ENCODE measurements around the gene PTP4A1. TPM values are rescaled to one million over a fixed set of nuclear protein-coding genes. Genes with fewer than 3 reads are reported as not detected.

PTP4A1 gene
- total and polyA plus RNA-seq, 2 of the 4 experiments (the other 2 are of a cell fraction), result 31.2 to 53.1 TPM

GRCh38 chr6:63526931-63527330, 45.3 kb upstream of the PTP4A1 start:
- POLR2A ChIA-PET (ENCODE audit: unreplicated experiment), result no interaction called here
- Histone ChIP-seq H2AK9ac (replicated peaks; ENCODE audit: low read depth, low read length, poor library complexity) (no peak overlapping the region), H2AK5ac (ENCODE audit: low read depth, low read length) (no peak overlapping the region), H3K4me1 (ENCODE audit: control insufficient read depth, insufficient read depth, low read length) (peaks cover 10% of the 10 kb centered on the region), H4K20me1 (ENCODE audit: insufficient read depth, low read length) (0 out of 2 replicates have a peak, but pooled peaks cover 3% of the 10 kb centered on the region), H3K9me3 (ENCODE audit: control insufficient read depth, insufficient read depth, low read length) (no peaks in the 10 kb centered on the region), H4K8ac (ENCODE audit: low read depth in 2 of 2, low read length in 2 of 2) (no peak overlapping the region), H2BK120ac (ENCODE audit: low read depth, low read length) (peak overlapping the region; percentile 47), H3K27me3 (ENCODE audit: control insufficient read depth, insufficient read depth, low read length) (no peaks in the 10 kb centered on the region), H3K23ac (ENCODE audit: low read depth, low read length) (no peak overlapping the region), H3K18ac (ENCODE audit: low read depth, low read length) (peak overlapping the region; percentile 78), H3K9me1 (ENCODE audit: insufficient read depth, low read length) (peaks cover 2% of the 10 kb centered on the region; the same call in 1 of the 2 replicates), H3K27ac (ENCODE audit: insufficient read depth, low read length) (no peak overlapping the region), H3K4me2 (ENCODE audit: low read depth, low read length) (no peak overlapping the region), H2BK20ac (ENCODE audit: low read depth, low read length) (no peak overlapping the region), H3K4me3 (ENCODE audit: insufficient read depth, low read depth, low read length) (no peak overlapping the region), H3K14ac (replicated peaks; ENCODE audit: low read depth, low read length) (no peak overlapping the region; the same call in 1 of the 2 replicates), H2BK15ac (ENCODE audit: low read depth, low read length) (no peak overlapping the region), H2BK5ac (ENCODE audit: low read depth, low read length, poor library complexity, severe bottlenecking) (peak overlapping the region; percentile 17), H3K9ac (ENCODE audit: low read depth, low read length) (no peak overlapping the region), H2AFZ (replicated peaks; ENCODE audit: low read length, poor library complexity) (no peak overlapping the region), H3K4ac (ENCODE audit: low read depth, low read length) (no peak overlapping the region), H3K56ac (ENCODE audit: extremely low read depth, insufficient read depth, low read length) (no peak overlapping the region), H4K5ac (ENCODE audit: low read depth, low read length) (peak overlapping the region; percentile 68; the same call in 1 of the 2 replicates), H3K36me3 (ENCODE audit: control insufficient read depth, insufficient read depth, low read length) (no peaks in the 10 kb centered on the region), H4K91ac (ENCODE audit: insufficient read depth, low read depth, low read length) (no peak overlapping the region), H3K79me1 (ENCODE audit: low read depth in 1 of 2, low read length in 2 of 2) (no peaks in the 10 kb centered on the region)
- dilution Hi-C loops (cut with HindIII; ENCODE audit: low sequenced_read_pairs, unreplicated experiment) (no loop called here), in situ Hi-C loops (cut with MboI; ENCODE audit: low sequenced_read_pairs) (no loop called here), intact Hi-C loops (cut with micrococcal nuclease) (loop anchor here (2.0 to 5.0 kb wide), 2 partner anchors 34 to 45 kb away; partner anchors contain the start of genes LOC128125822 and PTP4A1)
- ATAC-seq (ENCODE audit: low read depth) (no peak), DNase-seq (no peak)
- no peak for TF ChIP-seq MAFK (IDR thresholded peaks at IDR 0.05; ENCODE audit: low read depth, low read length)
- no peak for TF ChIP-seq RCOR1 (IDR thresholded peaks at IDR 0.05; ENCODE audit: insufficient replicate concordance, low read length)
- TF ChIP-seq NFE2L2 (IDR thresholded peaks at IDR 0.05; ENCODE audit: low read depth, low read length), result no peak
- TF ChIP-seq POLR2A (IDR thresholded peaks at IDR 0.05; ENCODE audit: low read depth, low read length), result no peak
- no peak for TF ChIP-seq SMC3 (IDR thresholded peaks at IDR 0.05; ENCODE audit: low read depth, low read length)
- no peak for TF ChIP-seq BHLHE40 (IDR thresholded peaks at IDR 0.05; ENCODE audit: low read depth, low read length)
- TF ChIP-seq MAZ (IDR thresholded peaks at IDR 0.05; ENCODE audit: borderline replicate concordance, low read depth, low read length), result no peak
- CTCF ChIA-PET, result no interaction called here
- BruUV-seq (replicated peaks), result no TSS peak
